BLaER1 treated with 17β-estradiol and CSF1 and Interleukin-3, amounts not matched to agents 10 nM and 100 nM (cell line): ENCODE results near the gene TAF5.
A peak's percentile ranks its signal among the peaks of the same experiment; 100 is the strongest.

Experiments used
- H3K27ac ChIP-seq, 11 experiments: shearing (Covaris generic); formaldehyde crosslinking; 2 replicates each; pipeline ENCODE4 v1.8.1; 2022
- H3K27me3 ChIP-seq, 11 experiments: shearing (Covaris generic); formaldehyde crosslinking; 2 replicates each; pipeline ENCODE4 v1.8.1; 2022
- H3K36me3 ChIP-seq, 11 experiments: shearing (Covaris generic); formaldehyde crosslinking; 2 replicates each; pipeline ENCODE4 v1.8.1; 2022
- H3K4me1 ChIP-seq, 10 experiments: shearing (Covaris generic); formaldehyde crosslinking; 2 replicates each; pipeline ENCODE4 v1.8.1; 2022
- H3K4me2 ChIP-seq, 11 experiments: shearing (Covaris generic); formaldehyde crosslinking; 2 replicates each; pipeline ENCODE4 v1.8.1; 2022
- H3K4me3 ChIP-seq, 10 experiments: shearing (Covaris generic); formaldehyde crosslinking; 2 replicates each; pipeline ENCODE4 v1.8.1; 2022
- H3K9ac ChIP-seq, 11 experiments: shearing (Covaris generic); formaldehyde crosslinking; 2 replicates each; pipeline ENCODE4 v1.8.1; 2022
- H3K9me3 ChIP-seq, 11 experiments: shearing (Covaris generic); formaldehyde crosslinking; replicated peaks in 1 of 11; 2 replicates each; pipeline ENCODE4 v1.8.1; 2022
- H4K20me1 ChIP-seq, 11 experiments: shearing (Covaris generic); formaldehyde crosslinking; 2 replicates each; pipeline ENCODE4 v1.8.1; 2022
- Cebpa-rat ChIP-seq, 11 experiments: shearing (Covaris generic); IDR thresholded peaks; 2 replicates each; pipeline ENCODE4 v1.8.1; 2022

The TAF5 gene

GRCh38 chr10:103419101-103419500, 51.3 kb downstream of the TAF5 start:
- H3K36me3 ChIP-seq: peaks cover 95 to 100% (median 98%) of the 10 kb centered on the region in 11 experiments
- H3K27ac ChIP-seq: no peak overlapping the region
- no peak for TF ChIP-seq Cebpa-rat (IDR thresholded peaks at IDR 0.05)
- H3K9me3 ChIP-seq: no peaks in the 10 kb centered on the region
- no peak overlapping the region for H3K4me2 ChIP-seq
- H4K20me1 ChIP-seq: peaks cover 0 to 90% (median 65%) of the 10 kb centered on the region in 11 experiments; a peak in 18 of 22 replicates
- H3K9ac ChIP-seq: peak overlapping the region in 1 of 11 experiments; percentile 10; a peak in 1 of 22 replicates
- no peaks in the 10 kb centered on the region for H3K27me3 ChIP-seq
- H3K4me1 ChIP-seq: no peaks in the 10 kb centered on the region
- H3K4me3 ChIP-seq: no peak overlapping the region

GRCh38 chr10:103423748-103424147, 56.0 kb downstream of the TAF5 start:
- no peak overlapping the region for H3K27ac ChIP-seq
- no peaks in the 10 kb centered on the region for H3K9me3 ChIP-seq
- H3K9ac ChIP-seq: no peak overlapping the region
- H3K27me3 ChIP-seq: no peaks in the 10 kb centered on the region
- TF ChIP-seq Cebpa-rat (IDR thresholded peaks at IDR 0.05): no peak
- H4K20me1 ChIP-seq: peaks cover 0 to 83% (median 30%) of the 10 kb centered on the region in 11 experiments; a peak in 13 of 22 replicates
- no peak overlapping the region for H3K4me2 ChIP-seq
- no peak overlapping the region for H3K4me3 ChIP-seq
- peaks cover 87 to 100% (median 99%) of the 10 kb centered on the region in 11 experiments for H3K36me3 ChIP-seq
- peaks cover 7 to 16% (median 12%) of the 10 kb centered on the region in 10 experiments for H3K4me1 ChIP-seq

- no peaks in the 10 kb centered on the region for H3K9me3 ChIP-seq
- H4K20me1 ChIP-seq: peaks cover 0 to 58% (median 10%) of the 10 kb centered on the region in 11 experiments; a peak in 10 of 22 replicates
- peaks cover 23 to 38% (median 30%) of the 10 kb centered on the region in 10 experiments for H3K4me1 ChIP-seq
- H3K4me2 ChIP-seq: peak overlapping the region in 6 of 11 experiments; percentile 32 to 82 (median 66); a peak in 8 of 22 replicates
- H3K36me3 ChIP-seq: peaks cover 70 to 100% (median 94%) of the 10 kb centered on the region in 11 experiments
- H3K4me3 ChIP-seq: no peak overlapping the region
- no peak overlapping the region; a peak in 1 of 22 replicates for H3K27ac ChIP-seq
- no peak overlapping the region for H3K9ac ChIP-seq
- TF ChIP-seq Cebpa-rat (IDR thresholded peaks at IDR 0.05): no peak
- no peaks in the 10 kb centered on the region for H3K27me3 ChIP-seq
Observed at GRCh38 chr10:103427866-103428265, 60.1 kb downstream of the TAF5 start.

GRCh38 chr10:103428989-103429643, 61.3 kb downstream of the TAF5 start:
- no peak for TF ChIP-seq Cebpa-rat (IDR thresholded peaks at IDR 0.05)
- H3K27me3 ChIP-seq: no peaks in the 10 kb centered on the region
- no peaks in the 10 kb centered on the region for H3K9me3 ChIP-seq
- H3K4me2 ChIP-seq: peak overlapping the region; percentile 26 to 84 (median 72)
- H3K36me3 ChIP-seq: peaks cover 70 to 100% (median 94%) of the 10 kb centered on the region in 11 experiments
- peak overlapping the region in 6 of 11 experiments; percentile 5 to 54 (median 13); a peak in 10 of 22 replicates for H3K9ac ChIP-seq
- peak overlapping the region in 3 of 10 experiments; percentile 2 to 17 (median 10); a peak in 3 of 20 replicates for H3K4me3 ChIP-seq
- H4K20me1 ChIP-seq: peaks cover 0 to 56% (median 10%) of the 10 kb centered on the region in 11 experiments; a peak in 9 of 22 replicates
- H3K4me1 ChIP-seq: peaks cover 29 to 38% (median 37%) of the 10 kb centered on the region in 10 experiments
- peak overlapping the region in 9 of 11 experiments; percentile 6 to 71 (median 59); a peak in 16 of 22 replicates for H3K27ac ChIP-seq

GRCh38 chr10:103429647-103430046, 61.9 kb downstream of the TAF5 start:
- no peak for TF ChIP-seq Cebpa-rat (IDR thresholded peaks at IDR 0.05)
- Histone ChIP-seq H3K36me3 (peaks cover 70 to 100% (median 94%) of the 10 kb centered on the region in 11 experiments), H3K9me3 (no peaks in the 10 kb centered on the region), H3K4me1 (peaks cover 34 to 43% (median 37%) of the 10 kb centered on the region in 10 experiments), H3K27me3 (no peaks in the 10 kb centered on the region), H3K4me3 (peak overlapping the region in 3 of 10 experiments; percentile 2 to 17 (median 10); a peak in 2 of 20 replicates), H3K9ac (peak overlapping the region in 5 of 11 experiments; percentile 5 to 54 (median 15); a peak in 4 of 22 replicates), H3K27ac (peak overlapping the region in 7 of 11 experiments; percentile 40 to 71 (median 60); a peak in 13 of 22 replicates), H3K4me2 (peak overlapping the region; percentile 26 to 84 (median 72); a peak in 21 of 22 replicates), H4K20me1 (peaks cover 0 to 56% (median 8%) of the 10 kb centered on the region in 11 experiments; a peak in 9 of 22 replicates)

GRCh38 chr10:103431902-103432301, 64.1 kb downstream of the TAF5 start:
- TF ChIP-seq Cebpa-rat (IDR thresholded peaks at IDR 0.05): no peak
- Histone ChIP-seq H3K36me3 (peaks cover 70 to 100% (median 92%) of the 10 kb centered on the region in 11 experiments), H3K4me1 (peaks cover 35 to 62% (median 49%) of the 10 kb centered on the region in 10 experiments)

GRCh38 chr10:103433858-103434257, 66.1 kb downstream of the TAF5 start:
- Histone ChIP-seq H3K9ac (no peak overlapping the region), H4K20me1 (peaks cover 0 to 55% (median 14%) of the 10 kb centered on the region in 11 experiments; a peak in 9 of 22 replicates), H3K27me3 (no peaks in the 10 kb centered on the region), H3K4me2 (peak overlapping the region in 1 of 11 experiments; percentile 17; a peak in 1 of 22 replicates), H3K4me1 (peaks cover 25 to 49% (median 36%) of the 10 kb centered on the region in 10 experiments), H3K9me3 (no peaks in the 10 kb centered on the region), H3K27ac (no peak overlapping the region), H3K4me3 (no peak overlapping the region), H3K36me3 (peaks cover 75 to 100% (median 94%) of the 10 kb centered on the region in 11 experiments)
- TF ChIP-seq Cebpa-rat (IDR thresholded peaks at IDR 0.05): no peak

More at GRCh38 chr10:103431902-103432301, 64.1 kb downstream of the TAF5 start:
- no peak overlapping the region for H3K9ac ChIP-seq
- H4K20me1 ChIP-seq: peaks cover 0 to 53% (median 8%) of the 10 kb centered on the region in 11 experiments; a peak in 8 of 22 replicates
- no peaks in the 10 kb centered on the region for H3K9me3 ChIP-seq
- H3K4me2 ChIP-seq: no peak overlapping the region
- no peak overlapping the region for H3K4me3 ChIP-seq
- H3K27ac ChIP-seq: no peak overlapping the region
- H3K27me3 ChIP-seq: no peaks in the 10 kb centered on the region
